Activated CD4-positive, alpha-beta T cell treated with anti-CD3 and anti-CD28 coated beads for 24 hours (primary cell): ENCODE measurements around the gene IRF3.

ENCODE experiments used
- DNase-seq, 2 donors: peaks; one replicate each; pipeline ENCODE4 v3.0.0-alpha.2; 2020; ENCODE audit warnings: low read depth in 2 of 2

IRF3 gene

DNA sequence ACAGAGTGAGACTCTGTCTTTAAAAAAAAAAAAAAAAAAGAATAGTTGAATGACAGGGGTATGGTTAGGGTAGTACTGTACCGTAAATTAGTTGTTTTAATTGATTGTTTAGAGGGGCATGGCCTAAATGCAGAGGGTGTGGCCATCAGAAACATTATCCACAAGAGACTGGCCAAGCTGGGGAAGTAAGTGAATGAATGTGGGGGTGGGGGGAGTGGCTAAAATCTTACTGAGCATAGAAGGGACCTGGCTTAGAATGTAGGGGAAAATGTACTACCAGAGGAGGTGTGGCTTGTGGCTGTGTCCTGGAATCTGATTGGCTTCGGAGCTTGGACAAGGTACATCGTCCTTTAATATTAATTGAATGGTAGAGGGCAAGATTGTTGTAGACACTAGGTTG is 3.9 kb upstream of the IRF3 start:
- DNase-seq = no peak

- no peak for DNase-seq
Measured at GRCh38 chr19:49667473-49667872, 1.8 kb upstream of the IRF3 start.

DNA sequence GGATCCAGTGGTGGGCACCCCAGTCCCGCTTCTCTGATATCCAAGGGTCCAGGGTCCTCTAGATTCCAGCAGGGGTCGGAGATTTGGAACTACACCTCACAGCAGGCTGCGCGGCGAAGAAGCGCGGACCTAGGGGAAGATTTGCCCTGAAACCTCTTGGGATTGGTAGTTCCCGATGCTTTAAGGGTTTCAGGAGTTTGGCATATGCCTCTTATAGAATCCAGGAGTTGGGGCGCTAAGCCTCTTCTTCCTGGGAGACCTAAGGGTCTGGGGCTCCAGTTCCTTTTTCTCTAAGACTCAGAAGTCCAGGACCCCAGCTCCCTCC is 425 bp upstream of the IRF3 start:
- DNase-seq = no peak

DNA sequence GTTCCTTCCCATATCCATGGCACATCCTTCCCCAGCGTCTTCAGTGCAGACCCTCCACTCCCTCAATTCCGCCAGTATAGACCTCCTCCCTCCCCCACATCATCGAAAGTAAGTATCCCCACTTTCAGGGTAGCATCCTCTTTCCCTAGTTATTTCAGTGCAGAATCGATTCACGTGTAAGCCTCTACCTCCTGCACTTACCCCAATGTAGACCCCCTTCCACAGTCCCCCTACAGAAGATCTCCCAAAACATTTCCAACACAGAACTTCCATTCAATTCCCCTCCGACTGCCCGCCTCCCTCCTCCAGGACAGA is 664 bp downstream of the IRF3 start:
- no peak for DNase-seq

GRCh38 chr19:49664171-49665035 is 1.3 kb downstream of the IRF3 start:
- DNase-seq = peak; percentile 89 to 97

DNA sequence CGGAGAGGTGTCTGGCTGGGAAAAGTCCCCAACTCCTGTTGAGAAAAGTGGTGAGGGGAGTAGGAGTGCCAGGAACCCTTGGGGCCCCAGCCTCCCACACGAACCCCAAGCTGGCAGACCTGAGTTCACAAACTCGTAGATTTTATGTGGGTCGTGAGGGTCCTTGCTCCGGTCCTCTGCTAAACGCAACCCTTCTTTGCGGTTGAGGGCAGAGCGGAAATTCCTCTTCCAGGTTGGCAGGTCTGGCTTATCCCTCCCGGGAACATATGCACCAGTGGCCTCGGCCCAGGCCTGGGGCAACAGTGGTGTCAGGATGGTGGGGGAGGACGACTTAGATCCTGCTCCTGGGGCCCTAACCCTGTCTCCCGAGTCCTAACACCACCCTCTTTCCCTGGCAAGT is 2.4 kb downstream of the IRF3 start:
- DNase-seq = no peak

GRCh38 chr19:49662011-49662410 is 3.6 kb downstream of the IRF3 start:
- DNase-seq = no peak

DNA sequence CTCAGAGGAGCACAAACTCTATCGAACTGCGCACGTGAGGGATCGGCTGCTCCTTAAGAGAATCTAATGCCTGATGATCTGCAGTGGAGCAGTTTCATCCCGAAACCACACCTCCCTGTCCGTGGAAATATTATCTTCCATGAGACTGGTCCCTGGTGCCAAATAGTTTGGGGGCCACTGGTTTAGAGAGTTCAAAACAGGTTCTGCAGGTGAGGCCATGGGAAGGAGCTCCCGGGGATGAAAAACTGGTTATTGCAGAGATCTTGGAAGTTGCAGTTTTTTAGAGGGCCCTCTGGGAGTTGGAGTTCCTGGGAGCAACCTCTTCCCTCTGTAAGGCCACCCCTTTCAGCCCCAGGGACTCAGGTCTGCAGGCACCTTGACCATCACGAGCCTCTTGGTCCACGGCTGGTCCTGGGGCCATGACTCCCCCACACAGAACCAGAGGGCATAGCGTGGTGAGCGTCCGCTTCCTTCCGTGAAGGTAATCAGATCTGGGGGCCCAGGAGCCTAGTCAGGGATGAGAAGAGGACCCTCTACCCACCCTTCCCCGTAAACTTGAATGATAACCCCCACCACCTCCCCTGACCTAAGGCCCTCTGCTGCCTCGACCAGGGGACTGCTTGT is 5.2 kb downstream of the IRF3 start:
- no peak for DNase-seq

DNA sequence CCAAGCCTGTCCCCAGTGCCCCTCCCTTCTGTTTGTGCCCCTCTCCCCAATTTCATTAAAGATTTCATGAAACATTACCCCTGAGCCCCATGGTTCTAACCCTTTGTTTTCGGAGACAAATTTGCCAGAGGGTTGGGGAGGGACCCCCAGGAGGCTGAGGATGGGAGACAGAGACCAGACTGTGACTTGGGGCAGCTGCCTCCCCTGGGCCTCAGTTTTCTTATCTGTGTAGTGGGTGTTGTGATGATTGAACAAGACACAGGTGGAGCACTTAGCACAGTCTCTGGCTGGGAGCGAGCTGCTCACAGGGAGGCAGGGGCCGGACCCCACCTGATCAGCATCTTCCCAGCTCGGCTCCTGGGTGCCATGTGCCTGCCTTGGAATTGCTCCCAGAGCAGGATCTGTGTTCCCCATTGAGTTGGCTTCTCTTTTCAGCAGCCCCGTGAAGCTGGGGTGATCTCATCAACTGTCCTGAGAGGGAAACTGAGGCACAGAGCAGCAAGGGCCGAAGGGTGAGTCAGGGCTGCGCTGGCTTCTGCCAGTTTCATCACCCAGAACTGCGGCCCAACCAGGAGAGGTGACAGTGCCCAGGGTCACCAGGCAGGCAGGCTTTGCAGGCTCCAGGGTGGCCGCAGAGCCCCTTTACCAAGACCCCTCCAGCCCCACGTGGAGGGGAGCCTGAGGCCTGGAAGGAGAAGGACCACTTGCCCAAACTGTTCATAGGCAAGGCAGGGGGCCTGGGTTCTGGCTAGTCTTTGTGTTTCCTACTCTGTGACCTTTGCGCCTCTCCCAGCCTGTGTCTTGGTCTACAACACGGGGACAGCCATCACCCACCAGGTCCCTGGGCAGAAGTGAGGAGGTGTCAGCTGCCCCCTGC is 6.9 kb downstream of the IRF3 start:
- no peak for DNase-seq

DNA sequence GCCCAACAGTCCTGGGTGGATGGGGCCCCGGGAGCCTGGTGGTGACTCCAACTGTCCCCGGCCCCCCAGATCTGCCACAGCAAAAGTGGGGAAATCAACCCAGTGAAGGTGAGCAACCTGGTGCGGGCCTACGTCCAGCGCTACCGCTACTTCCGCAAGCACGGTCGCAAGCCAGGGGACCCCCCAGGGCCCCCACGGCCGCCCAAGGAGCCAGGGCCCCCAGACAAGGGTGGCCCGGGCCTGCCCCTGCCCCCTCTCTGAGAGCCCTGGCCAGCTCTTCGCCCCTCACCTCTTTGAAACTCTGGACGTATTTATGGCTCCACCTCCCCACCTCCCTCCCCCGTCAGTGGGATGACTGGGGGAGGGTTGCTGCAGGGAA is 7.5 kb downstream of the IRF3 start:
- DNase-seq = no peak

DNA sequence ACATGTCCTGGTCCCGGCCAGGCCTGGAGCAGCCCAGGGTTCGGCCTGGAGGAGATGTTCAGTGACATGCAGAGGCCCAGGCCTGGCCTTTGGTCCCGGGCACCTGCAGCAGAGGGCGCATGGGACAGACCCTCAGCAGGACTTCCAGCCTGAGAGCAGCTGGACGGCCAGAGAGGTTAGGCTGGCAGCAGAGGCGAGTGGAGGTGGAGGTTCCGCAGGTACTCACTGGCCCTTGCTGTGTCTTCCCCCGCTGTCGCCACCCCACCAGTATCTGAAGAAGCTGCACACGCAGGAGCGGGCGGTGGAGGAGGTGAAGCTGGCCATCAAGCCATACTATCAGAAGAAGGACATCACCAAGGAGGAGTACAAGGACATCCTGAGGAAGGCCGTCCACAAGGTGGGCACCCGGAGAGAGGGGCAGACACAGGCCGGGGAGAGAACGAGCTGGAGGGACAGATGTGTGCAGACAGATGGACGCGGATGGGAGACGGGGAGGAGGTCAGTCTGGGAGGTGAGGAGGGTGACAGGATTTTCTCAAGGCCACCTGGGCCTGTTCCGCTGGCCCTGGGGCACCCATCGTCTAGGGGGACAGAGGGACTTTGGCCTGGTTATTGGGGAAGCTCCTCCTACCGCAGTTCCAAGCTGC is 8.0 kb downstream of the IRF3 start:
- no peak for DNase-seq

- DNase-seq = no peak
Measured at GRCh38 chr19:49656456-49657109, 9.1 kb downstream of the IRF3 start.

- no peak for DNase-seq
Measured at GRCh38 chr19:49655570-49656455, 9.8 kb downstream of the IRF3 start.

- no peak for DNase-seq
Measured at GRCh38 chr19:49654581-49654980, 11.1 kb downstream of the IRF3 start.

- DNase-seq = no peak
Measured at GRCh38 chr19:49653466-49653806, 12.2 kb downstream of the IRF3 start.

DNA sequence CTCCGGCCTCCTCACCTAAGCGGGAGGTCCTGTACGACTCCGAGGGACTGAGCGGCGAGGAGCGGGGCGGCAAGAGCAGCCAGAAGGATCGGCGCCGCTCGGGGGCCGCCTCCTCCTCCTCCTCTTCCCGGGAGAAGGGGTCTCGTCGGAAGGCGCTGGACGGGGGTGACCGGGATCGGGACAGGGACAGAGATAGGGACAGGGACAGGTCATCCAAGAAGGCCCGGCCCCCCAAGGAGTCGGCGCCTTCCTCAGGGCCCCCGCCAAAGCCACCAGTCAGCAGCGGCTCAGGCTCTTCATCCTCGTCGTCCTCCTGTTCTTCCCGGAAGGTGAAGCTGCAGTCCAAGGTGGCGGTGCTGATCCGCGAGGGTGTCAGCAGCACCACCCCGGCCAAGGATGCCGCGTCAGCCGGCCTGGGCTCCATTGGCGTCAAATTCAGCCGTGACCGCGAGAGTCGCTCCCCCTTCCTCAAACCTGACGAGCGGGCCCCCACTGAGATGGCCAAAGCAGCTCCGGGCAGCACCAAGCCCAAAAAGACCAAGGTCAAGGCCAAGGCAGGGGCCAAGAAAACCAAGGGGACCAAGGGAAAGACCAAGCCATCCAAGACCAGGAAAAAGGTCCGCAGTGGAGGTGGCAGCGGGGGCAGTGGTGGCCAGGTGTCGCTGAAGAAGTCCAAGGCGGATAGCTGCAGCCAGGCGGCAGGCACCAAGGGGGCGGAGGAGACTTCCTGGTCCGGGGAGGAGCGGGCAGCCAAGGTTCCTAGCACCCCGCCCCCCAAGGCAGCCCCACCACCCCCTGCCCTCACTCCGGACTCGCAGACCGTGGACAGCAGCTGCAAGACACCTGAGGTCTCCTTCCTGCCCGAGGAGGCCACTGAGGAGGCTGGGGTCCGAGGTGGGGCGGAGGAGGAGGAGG is 12.8 kb downstream of the IRF3 start:
- no peak for DNase-seq

- no peak for DNase-seq
Measured at GRCh38 chr19:49651820-49652550, 13.7 kb downstream of the IRF3 start.

DNA sequence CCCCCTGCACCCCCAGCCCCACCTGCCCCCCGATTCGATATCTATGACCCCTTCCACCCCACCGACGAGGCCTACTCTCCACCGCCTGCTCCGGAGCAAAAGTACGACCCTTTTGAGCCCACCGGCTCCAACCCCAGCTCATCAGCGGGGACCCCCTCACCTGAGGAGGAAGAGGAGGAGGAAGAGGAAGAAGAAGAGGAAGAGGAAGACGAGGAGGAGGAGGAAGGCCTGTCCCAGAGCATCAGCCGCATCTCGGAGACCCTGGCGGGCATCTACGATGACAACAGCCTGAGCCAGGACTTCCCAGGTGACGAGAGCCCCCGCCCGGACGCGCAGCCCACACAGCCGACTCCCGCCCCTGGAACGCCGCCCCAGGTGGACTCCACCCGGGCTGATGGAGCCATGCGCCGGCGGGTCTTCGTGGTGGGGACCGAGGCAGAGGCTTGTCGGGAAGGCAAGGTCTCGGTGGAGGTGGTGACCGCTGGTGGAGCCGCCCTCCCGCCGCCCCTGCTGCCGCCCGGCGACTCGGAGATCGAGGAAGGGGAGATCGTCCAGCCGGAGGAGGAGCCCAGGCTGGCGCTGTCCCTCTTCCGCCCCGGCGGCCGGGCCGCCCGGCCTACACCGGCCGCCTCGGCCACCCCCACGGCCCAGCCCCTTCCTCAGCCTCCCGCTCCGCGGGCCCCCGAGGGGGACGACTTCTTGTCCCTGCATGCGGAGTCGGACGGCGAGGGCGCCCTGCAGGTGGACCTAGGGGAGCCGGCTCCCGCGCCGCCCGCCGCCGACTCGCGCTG is 14.4 kb downstream of the IRF3 start:
- DNase-seq = no peak
